ENCODE results near the gene ATP10B.

DNA sequence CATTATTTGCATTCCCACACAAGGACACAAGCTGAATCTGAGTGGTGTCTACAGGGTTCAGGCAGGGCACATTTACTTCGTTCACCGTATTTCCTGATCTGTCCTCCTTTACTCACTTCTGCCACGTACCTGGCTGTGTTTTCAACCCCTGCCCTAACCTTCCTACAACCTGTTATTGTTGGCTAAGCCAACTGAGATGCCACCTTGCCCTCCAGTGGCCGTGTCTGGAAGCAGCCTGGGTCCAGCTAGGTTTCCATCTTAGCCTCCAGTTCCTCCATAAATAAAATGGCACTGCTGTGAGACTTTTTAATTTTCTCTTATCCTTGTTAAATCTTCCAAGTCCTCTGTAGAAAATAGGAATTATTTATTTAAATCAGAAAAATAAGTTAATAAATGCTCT lies 64.8 kb downstream of the ATP10B start:
- TF ChIP-seq, protein P1, sequence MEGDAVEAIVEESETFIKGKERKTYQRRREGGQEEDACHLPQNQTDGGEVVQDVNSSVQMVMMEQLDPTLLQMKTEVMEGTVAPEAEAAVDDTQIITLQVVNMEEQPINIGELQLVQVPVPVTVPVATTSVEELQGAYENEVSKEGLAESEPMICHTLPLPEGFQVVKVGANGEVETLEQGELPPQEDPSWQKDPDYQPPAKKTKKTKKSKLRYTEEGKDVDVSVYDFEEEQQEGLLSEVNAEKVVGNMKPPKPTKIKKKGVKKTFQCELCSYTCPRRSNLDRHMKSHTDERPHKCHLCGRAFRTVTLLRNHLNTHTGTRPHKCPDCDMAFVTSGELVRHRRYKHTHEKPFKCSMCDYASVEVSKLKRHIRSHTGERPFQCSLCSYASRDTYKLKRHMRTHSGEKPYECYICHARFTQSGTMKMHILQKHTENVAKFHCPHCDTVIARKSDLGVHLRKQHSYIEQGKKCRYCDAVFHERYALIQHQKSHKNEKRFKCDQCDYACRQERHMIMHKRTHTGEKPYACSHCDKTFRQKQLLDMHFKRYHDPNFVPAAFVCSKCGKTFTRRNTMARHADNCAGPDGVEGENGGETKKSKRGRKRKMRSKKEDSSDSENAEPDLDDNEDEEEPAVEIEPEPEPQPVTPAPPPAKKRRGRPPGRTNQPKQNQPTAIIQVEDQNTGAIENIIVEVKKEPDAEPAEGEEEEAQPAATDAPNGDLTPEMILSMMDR (IDR thresholded peaks at IDR 0.05): no peak
- no peak for TF ChIP-seq POLR2A (IDR thresholded peaks at IDR 0.05)
- no peak for TF ChIP-seq POLR2AphosphoS5 (IDR thresholded peaks at IDR 0.05)
- no peak for TF ChIP-seq EP300 (IDR thresholded peaks at IDR 0.05)
